RWPE2 (cell line): ENCODE data around the gene CENPP.

Experiments
- ATAC-seq: fragments of 200-7000 bp; cut with Tn5 transposase; 3 replicates; pipeline ENCODE4 v1.9.1; 2021; ENCODE audit warnings: low read depth
- DNase-seq: peaks from one replicate; pipeline ENCODE4 v3.0.0-alpha.2; 2020; ENCODE audit warnings: low spot score
- H3K27ac ChIP-seq: fragments of 450-650 bp; 2 replicates; pipeline ENCODE4 v1.5.1; 2017; ENCODE audit warnings: mild to moderate bottlenecking; ENCODE audit not compliant: poor library complexity, severe bottlenecking
- H3K27me3 ChIP-seq: fragments of 250-450 bp; sonication (Bioruptor Pico); 2 replicates; pipeline ENCODE4 v1.5.1; 2021; ENCODE audit warnings: mild to moderate bottlenecking, moderate library complexity; ENCODE audit not compliant: insufficient read depth, poor library complexity, severe bottlenecking
- H3K36me3 ChIP-seq: fragments of 250-450 bp; sonication (Bioruptor Pico); 2 replicates; pipeline ENCODE4 v1.5.1; 2020; ENCODE audit warnings: low read depth, mild to moderate bottlenecking, moderate library complexity
- H3K4me1 ChIP-seq: fragments of 250-450 bp; sonication (Bioruptor Pico); 2 replicates; pipeline ENCODE4 v1.5.1; 2021; ENCODE audit warnings: mild to moderate bottlenecking, moderate library complexity; ENCODE audit not compliant: insufficient read depth, poor library complexity, severe bottlenecking
- H3K4me3 ChIP-seq: fragments of 250-450 bp; sonication (Bioruptor Pico); 2 replicates; pipeline ENCODE4 v1.5.1; 2021; ENCODE audit warnings: mild to moderate bottlenecking, moderate library complexity; ENCODE audit not compliant: severe bottlenecking
- H3K9me3 ChIP-seq: fragments of 250-450 bp; sonication (Bioruptor Pico); 2 replicates; pipeline ENCODE4 v1.5.1; 2021; ENCODE audit warnings: mild to moderate bottlenecking, moderate library complexity; ENCODE audit not compliant: severe bottlenecking
- TF ChIP-seq, protein P1 (sequence below): fragments of 450-650 bp; IDR thresholded peaks from one replicate; pipeline ENCODE4 v1.5.1; 2017; ENCODE audit warnings: mild to moderate bottlenecking, moderate library complexity; ENCODE audit not compliant: poor library complexity, severe bottlenecking

Gene CENPP

DNA sequence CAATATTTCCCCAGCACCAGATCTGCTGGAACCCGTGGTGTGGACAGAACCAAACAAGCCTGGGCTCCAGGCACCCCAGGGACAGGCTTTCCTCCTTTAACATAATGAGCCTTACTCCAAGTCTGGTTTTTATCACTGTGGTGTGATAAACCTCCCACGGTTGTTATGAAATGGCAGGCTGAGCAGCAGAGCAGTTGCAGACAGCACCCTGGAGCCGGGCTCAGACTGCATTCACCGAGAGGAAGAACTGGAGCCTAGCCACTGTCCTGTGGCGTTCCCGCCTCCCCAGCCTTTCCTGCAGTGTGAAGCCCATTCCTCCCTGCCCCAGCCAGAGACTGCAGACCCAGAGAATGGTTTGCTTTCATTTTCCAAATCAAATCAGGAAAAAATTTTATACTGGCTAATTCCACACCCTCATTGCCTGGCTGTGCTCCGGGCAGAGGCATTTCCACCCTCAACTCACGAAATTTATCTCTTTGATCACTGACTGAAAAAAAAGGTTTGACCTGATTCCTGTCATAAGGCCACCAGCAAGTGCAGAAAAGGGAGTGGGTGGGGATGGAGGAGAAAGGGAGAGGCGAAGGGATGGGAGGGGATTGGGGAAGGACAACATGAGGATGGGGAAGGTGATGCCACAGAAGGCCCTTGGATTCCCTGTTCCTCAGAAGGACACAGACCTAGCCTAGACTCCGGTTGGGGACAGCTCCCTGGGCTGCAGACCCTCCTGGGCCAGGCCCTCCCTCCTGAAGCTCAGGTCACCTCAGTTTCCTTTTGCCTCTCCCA lies 325.3 kb downstream of the CENPP start:
- TF ChIP-seq, protein P1, sequence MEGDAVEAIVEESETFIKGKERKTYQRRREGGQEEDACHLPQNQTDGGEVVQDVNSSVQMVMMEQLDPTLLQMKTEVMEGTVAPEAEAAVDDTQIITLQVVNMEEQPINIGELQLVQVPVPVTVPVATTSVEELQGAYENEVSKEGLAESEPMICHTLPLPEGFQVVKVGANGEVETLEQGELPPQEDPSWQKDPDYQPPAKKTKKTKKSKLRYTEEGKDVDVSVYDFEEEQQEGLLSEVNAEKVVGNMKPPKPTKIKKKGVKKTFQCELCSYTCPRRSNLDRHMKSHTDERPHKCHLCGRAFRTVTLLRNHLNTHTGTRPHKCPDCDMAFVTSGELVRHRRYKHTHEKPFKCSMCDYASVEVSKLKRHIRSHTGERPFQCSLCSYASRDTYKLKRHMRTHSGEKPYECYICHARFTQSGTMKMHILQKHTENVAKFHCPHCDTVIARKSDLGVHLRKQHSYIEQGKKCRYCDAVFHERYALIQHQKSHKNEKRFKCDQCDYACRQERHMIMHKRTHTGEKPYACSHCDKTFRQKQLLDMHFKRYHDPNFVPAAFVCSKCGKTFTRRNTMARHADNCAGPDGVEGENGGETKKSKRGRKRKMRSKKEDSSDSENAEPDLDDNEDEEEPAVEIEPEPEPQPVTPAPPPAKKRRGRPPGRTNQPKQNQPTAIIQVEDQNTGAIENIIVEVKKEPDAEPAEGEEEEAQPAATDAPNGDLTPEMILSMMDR = no peak

DNA sequence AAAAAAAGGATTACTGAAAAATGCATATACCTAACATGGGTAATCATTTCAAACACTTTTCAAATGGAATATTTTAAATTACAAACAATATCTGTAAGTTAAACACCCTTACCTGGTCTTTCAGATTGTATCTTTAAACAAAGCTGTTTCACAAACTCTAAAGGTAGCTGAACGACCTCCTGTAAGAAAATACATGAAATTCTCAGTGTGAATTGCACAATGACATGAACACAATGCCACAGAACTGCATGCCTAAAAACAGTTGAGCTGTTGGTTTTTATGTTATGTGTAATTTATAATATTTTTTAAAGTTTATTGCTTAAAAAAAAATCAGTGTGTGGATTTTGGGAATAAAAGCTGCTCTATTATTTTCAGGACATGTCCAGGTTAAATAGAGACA lies 326.7 kb downstream of the CENPP start:
- Histone ChIP-seq H3K4me1 (peaks cover 6% of the 10 kb centered on the region), H3K4me3 (no peak overlapping the region), H3K9me3 (no peaks in the 10 kb centered on the region), H3K27ac (no peak overlapping the region), H3K27me3 (no peaks in the 10 kb centered on the region), H3K36me3 (peaks cover 24% of the 10 kb centered on the region)
- TF ChIP-seq, protein P1 = no peak
- DNase-seq (no peak), ATAC-seq (no peak)

More for the DNA sequence above, 325.3 kb downstream of the CENPP start:
- Histone ChIP-seq H3K4me1 (peaks cover 6% of the 10 kb centered on the region), H3K36me3 (peaks cover 38% of the 10 kb centered on the region), H3K27me3 (no peaks in the 10 kb centered on the region), H3K4me3 (no peak overlapping the region), H3K27ac (no peak overlapping the region), H3K9me3 (no peaks in the 10 kb centered on the region)
- no peak for DNase-seq
- no peak for ATAC-seq

DNA sequence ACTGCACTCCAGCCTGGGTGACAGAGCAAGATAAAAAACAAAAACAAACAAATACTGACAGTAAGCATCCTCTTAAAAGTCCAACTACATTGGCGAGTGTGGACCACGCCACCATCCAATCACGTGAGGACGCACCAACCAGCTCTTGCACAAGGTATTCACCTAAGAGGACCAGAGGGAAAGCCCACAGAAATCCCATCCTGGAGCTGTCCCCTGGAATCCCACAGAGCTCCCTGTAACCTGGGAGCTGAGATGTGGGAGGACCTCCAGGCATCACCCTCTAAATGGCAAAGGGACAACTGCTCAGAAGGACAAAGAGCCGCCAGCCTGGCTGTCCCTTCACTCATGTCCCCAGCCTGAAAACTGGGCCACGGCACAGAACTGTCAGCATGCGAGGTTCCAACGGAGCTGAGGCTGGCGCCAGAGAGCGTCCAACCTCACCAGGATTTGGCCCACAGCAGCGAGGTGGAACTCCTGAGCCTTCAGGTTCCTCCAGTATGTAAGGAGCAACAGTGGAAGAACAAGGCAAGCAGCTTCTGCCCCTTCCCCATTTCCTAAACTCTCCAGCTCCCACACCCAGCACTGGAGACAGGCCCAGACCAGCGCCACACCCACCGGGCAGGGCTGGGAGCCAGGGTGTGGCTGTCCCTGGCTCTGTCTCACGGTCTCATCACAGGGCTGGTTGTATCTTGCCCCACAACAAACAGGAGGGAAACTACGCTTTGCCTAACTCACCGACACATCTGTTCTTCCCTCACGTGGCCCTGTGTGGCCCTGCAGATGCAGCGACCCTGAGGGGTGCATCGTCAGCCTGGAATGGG lies 328.9 kb downstream of the CENPP start:
- H3K27ac ChIP-seq = peak overlapping the region; percentile 8
- H3K4me3 ChIP-seq = no peak overlapping the region
- H3K4me1 ChIP-seq = peaks cover 6% of the 10 kb centered on the region
- H3K9me3 ChIP-seq = no peaks in the 10 kb centered on the region
- H3K36me3 ChIP-seq = peaks cover 22% of the 10 kb centered on the region
- H3K27me3 ChIP-seq = no peaks in the 10 kb centered on the region
- TF ChIP-seq, protein P1 = no peak
- ATAC-seq (peak; percentile 71), DNase-seq (no peak)

DNA sequence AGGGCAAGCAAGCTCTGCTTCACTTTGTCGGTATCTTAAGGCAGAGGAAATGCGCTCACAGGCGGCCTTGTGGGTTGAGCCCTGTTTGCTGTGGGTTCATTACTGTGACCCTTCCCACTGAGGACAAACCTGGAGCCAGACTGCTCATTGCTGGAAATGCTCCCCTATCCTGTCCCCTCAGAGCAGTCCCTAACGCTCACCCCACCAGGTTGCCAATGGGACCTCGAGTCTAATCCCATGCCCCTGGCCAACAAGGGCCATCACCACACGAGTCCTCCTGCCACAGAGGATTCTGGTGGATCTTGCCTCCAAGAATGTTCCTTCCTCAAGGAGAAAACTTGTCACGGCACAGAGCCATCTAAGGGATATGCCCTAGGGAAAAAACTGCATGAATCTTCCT lies 329.6 kb downstream of the CENPP start:
- DNase-seq (no peak), ATAC-seq (0 out of 3 replicates have a peak, but pooled peaks have one; percentile 14)
- no peaks in the 10 kb centered on the region for H3K9me3 ChIP-seq
- peak overlapping the region; percentile 8 for H3K27ac ChIP-seq
- H3K36me3 ChIP-seq = peaks cover 22% of the 10 kb centered on the region
- no peaks in the 10 kb centered on the region for H3K27me3 ChIP-seq
- H3K4me1 ChIP-seq = peaks cover 6% of the 10 kb centered on the region
- TF ChIP-seq, protein P1 = no peak
- H3K4me3 ChIP-seq = no peak overlapping the region
